Measurements from ENCODE around the gene POLR1G.
"Not testable (repeated sequence)": the region's sequence is repeated elsewhere in the genome, so short reads cannot be mapped to it uniquely, and the experiment has no call there.

Gene POLR1G

GRCh38 chr19:45401815-45402214 lies 4.6 kb upstream of the POLR1G start:
- no peak for DNase-seq

- DNase-seq = no peak
These were observed 4.0 kb upstream of the POLR1G start for GRCh38 chr19:45402298-45403061.

- no peak for DNase-seq
These were observed 3.2 kb upstream of the POLR1G start for GRCh38 chr19:45403272-45403671.

- DNase-seq = no peak
These were observed 2.5 kb upstream of the POLR1G start for GRCh38 chr19:45403781-45404556.

GRCh38 chr19:45404557-45405434 lies 1.6 kb upstream of the POLR1G start, which contains the start of gene PPP1R13L:
TSS of gene PPP1R13L (minus strand) at chr19:45405069. CDS start at chr19:45398318, 6,751 bp downstream.
- no peak for DNase-seq

- peak; percentile 57 for DNase-seq
These were observed 814 bp upstream of the POLR1G start for GRCh38 chr19:45405435-45406225.

- DNase-seq = no peak
These were observed 589 bp downstream of the POLR1G start for GRCh38 chr19:45407091-45407375.

- DNase-seq = not testable (repeated sequence)
These were observed 1.1 kb downstream of the POLR1G start for GRCh38 chr19:45407585-45407984.

- no peak for DNase-seq
These were observed 1.7 kb downstream of the POLR1G start for GRCh38 chr19:45408121-45408520.

GRCh38 chr19:45408830-45409556 lies 2.5 kb downstream of the POLR1G start:
- no peak for DNase-seq

GRCh38 chr19:45409557-45409920 lies 3.1 kb downstream of the POLR1G start:
- DNase-seq = no peak

GRCh38 chr19:45410330-45410729 lies 3.9 kb downstream of the POLR1G start:
- not testable (repeated sequence) for DNase-seq

GRCh38 chr19:45413497-45413896 lies 7.1 kb downstream of the POLR1G start:
- no peak for DNase-seq

- no peak for DNase-seq
These were observed 8.0 kb downstream of the POLR1G start for GRCh38 chr19:45414468-45414867.

- no peak for DNase-seq
These were observed 10.7 kb downstream of the POLR1G start for GRCh38 chr19:45417151-45417550.

- no peak for DNase-seq
These were observed 12.4 kb downstream of the POLR1G start for GRCh38 chr19:45418802-45419201.

- DNase-seq = no peak
These were observed 13.0 kb downstream of the POLR1G start for GRCh38 chr19:45419396-45419795.

- no peak for DNase-seq
These were observed 13.5 kb downstream of the POLR1G start for GRCh38 chr19:45419895-45420294.

- DNase-seq = no peak
These were observed 13.9 kb downstream of the POLR1G start for GRCh38 chr19:45420356-45420755.

GRCh38 chr19:45420871-45421270 lies 14.4 kb downstream of the POLR1G start:
- DNase-seq = no peak

- DNase-seq = no peak
These were observed 15.6 kb downstream of the POLR1G start for GRCh38 chr19:45421947-45422498.
